GM23248 (cell line): ENCODE data around the gene EVC. TPM values are rescaled to one million over a fixed set of nuclear protein-coding genes. Genes with fewer than 3 reads are reported as not detected.
"Not testable (repeated sequence)": the region's sequence is repeated elsewhere in the genome, so short reads cannot be mapped to it uniquely, and the experiment has no call there.

ENCODE experiments used
- DNase-seq: peaks from one replicate; pipeline ENCODE4 v3.0.0-alpha.2; 2015
- H2AFZ ChIP-seq: fragments of 200-600 bp; sonication (generic); 2 replicates; pipeline ENCODE4 v1.6.1; 2016; ENCODE audit warnings: antibody characterized with exemption
- H3F3A ChIP-seq: fragments of 200-600 bp; sonication (generic); 2 replicates; pipeline ENCODE4 v1.6.1; 2016; ENCODE audit warnings: mild to moderate bottlenecking, antibody characterized with exemption, mixed run types; ENCODE audit not compliant: insufficient read depth
- H3K27ac ChIP-seq: fragments of 200-600 bp; sonication (generic); 2 replicates; pipeline ENCODE4 v1.5.1; 2016; ENCODE audit warnings: mild to moderate bottlenecking
- H3K27me3 ChIP-seq: fragments of 200-600 bp; sonication (generic); replicated peaks from 2 replicates; pipeline ENCODE4 v1.6.1; 2016; ENCODE audit warnings: mild to moderate bottlenecking; ENCODE audit not compliant: insufficient read depth
- H3K36me3 ChIP-seq: fragments of 200-600 bp; sonication (generic); 2 replicates; pipeline ENCODE4 v1.6.1; 2016; ENCODE audit warnings: low read depth, mild to moderate bottlenecking
- H3K4me1 ChIP-seq: fragments of 200-600 bp; sonication (generic); 2 replicates; pipeline ENCODE4 v1.6.1; 2016; ENCODE audit warnings: mild to moderate bottlenecking; ENCODE audit not compliant: insufficient read depth
- H3K4me2 ChIP-seq: fragments of 200-600 bp; sonication (generic); one replicate; pipeline ENCODE4 v1.6.1; 2016; ENCODE audit warnings: mild to moderate bottlenecking; ENCODE audit not compliant: unreplicated experiment
- H3K4me3 ChIP-seq: fragments of 200-600 bp; sonication (generic); 2 replicates; pipeline ENCODE4 v1.5.1; 2016; ENCODE audit warnings: mild to moderate bottlenecking
- H3K79me2 ChIP-seq: fragments of 200-600 bp; sonication (generic); 2 replicates; pipeline ENCODE4 v1.6.1; 2016; ENCODE audit warnings: mild to moderate bottlenecking; ENCODE audit not compliant: insufficient read depth
- H3K9ac ChIP-seq: fragments of 200-600 bp; sonication (generic); 2 replicates; pipeline ENCODE4 v1.6.1; 2016; ENCODE audit warnings: mild to moderate bottlenecking
- H3K9me2 ChIP-seq: fragments of 200-600 bp; sonication (generic); 2 replicates; pipeline ENCODE4 v1.6.1; 2016; ENCODE audit warnings: mixed run types, mild to moderate bottlenecking, moderate library complexity; ENCODE audit not compliant: insufficient read depth
- H3K9me3 ChIP-seq: fragments of 200-600 bp; sonication (generic); one replicate; pipeline ENCODE4 v1.6.1; 2017; ENCODE audit warnings: low read depth
- H4K20me1 ChIP-seq: fragments of 200-600 bp; sonication (generic); 2 replicates; pipeline ENCODE4 v1.6.0; 2016; ENCODE audit not compliant: insufficient read depth
- EZH2 ChIP-seq: fragments of 200-600 bp; sonication (generic); IDR thresholded peaks from 2 replicates; pipeline ENCODE4 v1.6.1; 2018; ENCODE audit warnings: antibody characterized with exemption, mild to moderate bottlenecking; ENCODE audit not compliant: insufficient read depth, poor library complexity, severe bottlenecking
- EZH2phosphoT487 ChIP-seq: fragments of 200-600 bp; sonication (generic); IDR thresholded peaks from 2 replicates; pipeline ENCODE4 v1.6.1; 2018; ENCODE audit warnings: antibody characterized with exemption, moderate library complexity, mild to moderate bottlenecking, low read depth; ENCODE audit not compliant: insufficient read depth
- WGBS, 2 experiments: methylation state at CpG; one replicate each; pipeline ENCODE4 v1.1.6; 2015 to 2017; ENCODE audit warnings: low lambda C conversion rate in 2 of 2, low coverage in 1 of 2; ENCODE audit errors: missing lambda C conversion rate in 2 of 2; 5-methylcytosine and 5-hydroxymethylcytosine counted together
- in situ Hi-C: fragments of 300-500 bp; cut with MboI; formaldehyde crosslinking; loops from 2 replicates; pipeline ENCODE4 v1.15.0; 2020
- polyA plus RNA-seq: library from polyadenylated mRNA; unstranded; fragments of >200 nt; fragmentation: Nextera tagmentation; extraction: Ambion mirVana; gene quantifications from 2 replicates; pipeline ENCODE4 v1.2.1, GENCODE V29; 2016
- total RNA-seq: library from RNA; depleted of rRNA; stranded (reverse); fragments of >200 nt; shearing (Covaris generic); gene quantifications from 2 replicates; pipeline ENCODE4 v1.2.3, GENCODE V29; 2014

Gene EVC
- total and polyA plus RNA-seq, 2 experiments from 2014 or later: 4.0 to 56.2 TPM

- DNase-seq: peak; percentile 85
- peaks cover 8% of the 10 kb centered on the region; the same call in 1 of the 2 replicates for H3K36me3 ChIP-seq
- H3K9me3 ChIP-seq: no peaks in the 10 kb centered on the region
- 57 to 61% methylated on average over 7 of the region's 7 CpGs for WGBS, 2 experiments
- H3K79me2 ChIP-seq: peaks cover 82% of the 10 kb centered on the region
- H2AFZ ChIP-seq: no peak overlapping the region
- no peak overlapping the region for H3K9ac ChIP-seq
- H3K4me2 ChIP-seq: no peak overlapping the region
- in situ Hi-C loops: no loop called here
- H3F3A ChIP-seq: peaks cover 39% of the 10 kb centered on the region
- peak overlapping the region; percentile 37 for H3K27ac ChIP-seq
- H3K4me1 ChIP-seq: peaks cover 31% of the 10 kb centered on the region
- no peaks in the 10 kb centered on the region for H3K27me3 ChIP-seq
- H3K4me3 ChIP-seq: no peak overlapping the region
- no peak for TF ChIP-seq EZH2phosphoT487
- no peak for TF ChIP-seq EZH2
- no peaks in the 10 kb centered on the region for H3K9me2 ChIP-seq
- peaks cover 8% of the 10 kb centered on the region; the same call in 1 of the 2 replicates for H4K20me1 ChIP-seq
These were observed 13.4 kb downstream of the EVC start for GRCh38 chr4:5724377-5724776.

GRCh38 chr4:5728412-5728811 lies 17.4 kb downstream of the EVC start:
- H3K4me2 ChIP-seq, H3K27me3 ChIP-seq, DNase-seq, H3K9me2 ChIP-seq, H4K20me1 ChIP-seq, H2AFZ ChIP-seq, H3K4me3 ChIP-seq, H3K9ac ChIP-seq, H3K27ac ChIP-seq, H3K9me3 ChIP-seq, in situ Hi-C loops: not testable (repeated sequence)
- Histone ChIP-seq H3K36me3 (peaks cover 29% of the 10 kb centered on the region; the same call in 1 of the 2 replicates), H3F3A (peaks cover 13% of the 10 kb centered on the region; the same call in 1 of the 2 replicates), H3K79me2 (peaks cover 77% of the 10 kb centered on the region), H3K4me1 (peaks cover 10% of the 10 kb centered on the region; the same call in 1 of the 2 replicates)
- 74 to 98% methylated on average over 2 of the region's 2 CpGs for WGBS, 2 experiments

DNA sequence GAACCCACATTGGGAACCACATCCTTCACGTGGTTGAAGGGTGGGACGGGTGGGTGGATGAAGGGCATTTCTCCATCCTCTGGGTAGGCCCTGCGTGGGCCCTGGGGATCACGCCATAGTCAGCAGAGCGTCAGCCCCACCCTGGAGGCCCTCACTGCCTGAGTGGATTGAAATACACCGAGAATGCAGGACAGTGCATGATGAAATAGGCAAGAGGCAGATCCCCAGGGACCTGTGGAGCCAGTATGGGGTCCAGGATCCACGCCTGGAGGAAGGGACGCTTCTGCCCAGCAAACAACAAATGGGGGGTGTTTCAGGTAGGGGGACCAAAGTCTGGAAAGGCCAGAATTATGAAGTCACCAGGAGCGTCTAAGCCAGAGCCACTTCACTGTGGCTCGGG lies 19.4 kb downstream of the EVC start:
- H2AFZ ChIP-seq: no peak overlapping the region
- TF ChIP-seq EZH2phosphoT487 (no peak), EZH2 (no peak)
- no peaks in the 10 kb centered on the region for H3K27me3 ChIP-seq
- H3F3A ChIP-seq: peaks cover 1% of the 10 kb centered on the region; the same call in 1 of the 2 replicates
- no peak overlapping the region for H3K4me2 ChIP-seq
- no peaks in the 10 kb centered on the region for H3K9me3 ChIP-seq
- no peaks in the 10 kb centered on the region for H4K20me1 ChIP-seq
- peaks cover 64% of the 10 kb centered on the region for H3K79me2 ChIP-seq
- DNase-seq: no peak
- no peak overlapping the region for H3K27ac ChIP-seq
- H3K36me3 ChIP-seq: peaks cover 38% of the 10 kb centered on the region; the same call in 1 of the 2 replicates
- no peak overlapping the region for H3K4me3 ChIP-seq
- H3K9ac ChIP-seq: no peak overlapping the region
- WGBS, 2 experiments: 92 to 93% methylated on average over 10 of the region's 10 CpGs
- in situ Hi-C loops: no loop called here
- no peaks in the 10 kb centered on the region for H3K9me2 ChIP-seq
- no peaks in the 10 kb centered on the region for H3K4me1 ChIP-seq

- Histone ChIP-seq H3K9me2 (no peaks in the 10 kb centered on the region), H3K27me3 (no peaks in the 10 kb centered on the region), H3K4me2 (no peak overlapping the region), H4K20me1 (no peaks in the 10 kb centered on the region), H3K36me3 (peaks cover 38% of the 10 kb centered on the region; the same call in 1 of the 2 replicates), H3K79me2 (peaks cover 55% of the 10 kb centered on the region), H3K4me1 (no peaks in the 10 kb centered on the region), H3K9ac (no peak overlapping the region), H3K27ac (no peak overlapping the region), H3K9me3 (no peaks in the 10 kb centered on the region), H2AFZ (no peak overlapping the region), H3K4me3 (no peak overlapping the region), H3F3A (no peaks in the 10 kb centered on the region)
- in situ Hi-C loops: no loop called here
- 87 to 88% methylated on average over 30 of the region's 30 CpGs for WGBS, 2 experiments
- peak; percentile 19 for DNase-seq
- TF ChIP-seq EZH2phosphoT487 (no peak), EZH2 (no peak)
These were observed 20.3 kb downstream of the EVC start for GRCh38 chr4:5730993-5731990.
